ENCODE results near the gene KCNAB1. TPM values are rescaled to one million over a fixed set of nuclear protein-coding genes. Genes with fewer than 3 reads are reported as not detected.

KCNAB1 gene
- total and polyA plus RNA-seq, 2 of the 8 experiments (the other 6 are each of a cell fraction or from before 2014, with no cell fraction given): 0.51 to 2.3 TPM

GRCh38 chr3:156291272-156292123 lies 171.1 kb downstream of the KCNAB1 start:
- ChIA-PET CTCF (ENCODE audit: partially characterized antibody) (interaction anchor here (0.6 to 2.0 kb wide), 10 partner anchors 15 to 612 kb away, joined by 3 to 7 read pairs (median 3); no protein-coding TSS in a partner anchor), POLR2A (ENCODE audit: partially characterized antibody) (no interaction called here)
- Histone ChIP-seq H2AK5ac (ENCODE audit: low read depth, low read length) (no peak overlapping the region; the same call in 1 of the 2 replicates), H3K56ac (replicated peaks; ENCODE audit: insufficient read length, low read depth, low read length) (no peak overlapping the region), H4K20me1 (replicated peaks in 1 of 2; ENCODE audit: control insufficient read depth in 1 of 2, insufficient read depth in 2 of 2, low read length in 2 of 2) (no peaks in the 10 kb centered on the region), H2BK5ac (ENCODE audit: low read depth, low read length) (no peak overlapping the region), H3K27ac (ENCODE audit: low read depth, low read length) (no peak overlapping the region), H2BK120ac (replicated peaks; ENCODE audit: low read depth, low read length) (no peak overlapping the region), H2AFZ (ENCODE audit: low read length) (peak overlapping the region; percentile 95), H2BK15ac (ENCODE audit: low read length) (no peak overlapping the region), H3K4me2 (ENCODE audit: insufficient read depth in 1 of 2, low read depth in 2 of 2, low read length in 2 of 2) (peak overlapping the region; percentile 83 to 97), H2BK20ac (ENCODE audit: low read length) (no peak overlapping the region), H3K4me3 (ENCODE audit: extremely low read depth in 1 of 4, insufficient read depth in 2 of 4, low read depth in 3 of 4, low read length in 4 of 4) (peak overlapping the region; percentile 33 to 58 (median 40)), H3K9me3 (ENCODE audit: insufficient read depth in 2 of 2, low read depth in 1 of 2, low read length in 1 of 2) (no peaks in the 10 kb centered on the region), H3K23ac (ENCODE audit: insufficient read length) (no peak overlapping the region), H3K4ac (replicated peaks; ENCODE audit: insufficient read length, low read depth, low read length) (no peak overlapping the region), H3K79me2 (ENCODE audit: control insufficient read depth in 1 of 2, insufficient read depth in 2 of 2, low read length in 2 of 2) (no peaks in the 10 kb centered on the region), H3K18ac (ENCODE audit: extremely low read depth, low read length) (no peak overlapping the region), H3K79me1 (ENCODE audit: low read depth, low read length) (no peaks in the 10 kb centered on the region), H3K23me2 (ENCODE audit: low read depth, low read length) (peaks cover 5% of the 10 kb centered on the region; the same call in 1 of the 2 replicates), H3K14ac (ENCODE audit: insufficient read length) (no peak overlapping the region), H3K4me1 (replicated peaks in 1 of 4; ENCODE audit: control insufficient read depth in 3 of 4, insufficient read depth in 4 of 4, low read length in 3 of 4) (peaks cover 0 to 13% (median 4%) of the 10 kb centered on the region in 4 experiments; a peak in 6 of 7 replicates), H3K27me3 (replicated peaks in 1 of 4; ENCODE audit: control insufficient read depth in 3 of 4, extremely low read depth in 1 of 4, insufficient read depth in 3 of 4, low read length in 3 of 4) (peaks cover 16 to 39% (median 28%) of the 10 kb centered on the region in 4 experiments), H2BK12ac (ENCODE audit: low read depth, low read length) (no peak overlapping the region), H4K91ac (replicated peaks; ENCODE audit: insufficient read length, low read length) (no peak overlapping the region), H4K5ac (ENCODE audit: insufficient read length, low read depth, low read length) (no peak overlapping the region), H3K36me3 (ENCODE audit: control insufficient read depth in 2 of 4, insufficient read depth in 4 of 4, low read length in 3 of 4) (no peaks in the 10 kb centered on the region), H4K8ac (ENCODE audit: extremely low read depth, insufficient read depth, low read length) (no peak overlapping the region), H3K9ac (replicated peaks in 1 of 4; ENCODE audit: extremely low read depth in 1 of 4, low read depth in 3 of 4, low read length in 3 of 4) (no peak overlapping the region)
- FAIRE-seq (no peak), DNase-seq (ENCODE audit: low read depth in 1 of 2, low spot score in 2 of 2) (peak in 1 of 2 experiments; percentile 69)
- 12% methylated on average over 51 of the region's 51 CpGs; no CpG with 5 or more reads in 1 of the 2 experiments for WGBS, 2 experiments (ENCODE audit: extremely low coverage in 1 of 2, insufficient coverage in 1 of 2, insufficient read length in 1 of 2, insufficient replicate concordance in 2 of 2, low coverage in 1 of 2, low lambda C conversion rate in 2 of 2, missing lambda C conversion rate in 1 of 2)
- TF ChIP-seq EP300 (IDR thresholded peaks at IDR 0.05; ENCODE audit: borderline replicate concordance in 1 of 2, low read depth in 2 of 2, low read length in 2 of 2) (no peak), YY1 (IDR thresholded peaks at IDR 0.05; ENCODE audit: low read depth, low read length) (peak; percentile 47), GTF2F1 (IDR thresholded peaks at IDR 0.05; ENCODE audit: borderline replicate concordance, low read depth, low read length) (no peak)

Measured in H1 (cell line).